Hematopoietic multipotent progenitor cell treated with erythropoietin and hydrocortisone succinate and interleukin-3 and kit ligand, for 17 days (in vitro differentiated cells): ENCODE results near the gene TSPAN9.
"Not testable (repeated sequence)": the region's sequence is repeated elsewhere in the genome, so short reads cannot be mapped to it uniquely, and the experiment has no call there.

Experiments
- DNase-seq: peaks from one replicate; pipeline ENCODE4 v3.0.0-alpha.2; 2015; ENCODE audit warnings: low spot score

TSPAN9 gene

DNA sequence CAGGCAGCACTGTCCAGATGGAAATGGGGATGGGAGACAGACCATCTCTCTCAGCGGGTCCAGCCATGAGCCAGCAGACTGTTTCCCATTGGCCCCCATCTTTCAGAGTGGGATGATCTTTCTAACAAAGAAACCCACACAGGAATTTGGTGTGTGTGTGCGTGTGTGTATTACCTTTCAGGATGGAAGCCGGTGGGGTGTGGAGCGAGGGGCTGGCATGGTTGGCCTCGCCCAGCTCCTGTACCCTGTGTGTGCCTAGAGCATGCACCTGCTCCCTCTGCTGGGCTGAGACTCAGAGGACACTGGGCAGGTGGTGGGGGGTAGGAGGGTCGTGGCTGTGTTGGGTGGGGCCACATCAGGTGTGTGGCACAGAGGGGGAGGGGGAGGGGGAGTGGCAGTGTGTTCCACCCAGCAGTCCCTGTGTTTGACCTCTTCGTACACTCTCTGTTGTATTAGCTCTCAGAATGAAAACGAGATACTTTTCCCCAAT, 33.0 kb upstream of the TSPAN9 start:
- no peak for DNase-seq

DNA sequence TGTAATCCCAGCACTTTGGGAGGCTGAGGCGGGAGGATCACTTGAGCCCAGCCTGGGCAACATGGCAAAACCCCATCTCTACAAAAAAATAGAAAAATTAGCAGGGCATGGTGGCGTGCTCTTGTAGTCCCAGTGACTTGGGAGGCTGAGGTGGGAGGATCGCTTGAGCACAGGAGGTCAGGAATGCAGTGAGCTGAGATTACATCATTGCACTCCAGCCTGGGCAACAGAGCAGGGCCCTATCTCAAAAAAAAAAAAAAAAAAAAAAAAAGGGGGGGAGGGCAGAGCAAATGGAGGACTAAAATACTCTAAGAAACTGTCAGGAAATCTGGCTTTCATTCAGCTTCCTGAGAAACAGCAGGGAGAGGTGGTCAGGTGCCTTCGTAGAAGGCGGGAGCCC, 31.7 kb upstream of the TSPAN9 start:
- DNase-seq: no peak

DNA sequence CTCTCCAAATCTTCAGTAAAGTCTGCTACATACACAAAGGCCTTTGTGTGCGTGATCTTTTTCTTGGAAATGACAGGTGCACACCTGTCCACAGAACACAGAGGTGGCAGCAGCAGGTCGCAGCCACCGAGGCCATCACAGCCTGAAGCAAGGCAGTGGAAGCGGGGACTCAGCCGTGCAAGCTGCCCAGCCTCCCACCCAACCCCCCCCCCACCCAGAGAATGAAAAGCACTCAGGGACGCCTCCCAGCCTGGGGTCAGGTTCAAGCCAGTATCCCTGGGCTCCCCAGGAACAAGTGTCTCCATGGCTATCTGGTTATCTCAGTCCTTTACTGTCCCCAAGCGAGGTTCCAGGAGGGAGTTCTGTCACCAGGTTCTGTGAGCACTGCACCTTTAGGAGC, 31.2 kb upstream of the TSPAN9 start:
- no peak for DNase-seq

DNA sequence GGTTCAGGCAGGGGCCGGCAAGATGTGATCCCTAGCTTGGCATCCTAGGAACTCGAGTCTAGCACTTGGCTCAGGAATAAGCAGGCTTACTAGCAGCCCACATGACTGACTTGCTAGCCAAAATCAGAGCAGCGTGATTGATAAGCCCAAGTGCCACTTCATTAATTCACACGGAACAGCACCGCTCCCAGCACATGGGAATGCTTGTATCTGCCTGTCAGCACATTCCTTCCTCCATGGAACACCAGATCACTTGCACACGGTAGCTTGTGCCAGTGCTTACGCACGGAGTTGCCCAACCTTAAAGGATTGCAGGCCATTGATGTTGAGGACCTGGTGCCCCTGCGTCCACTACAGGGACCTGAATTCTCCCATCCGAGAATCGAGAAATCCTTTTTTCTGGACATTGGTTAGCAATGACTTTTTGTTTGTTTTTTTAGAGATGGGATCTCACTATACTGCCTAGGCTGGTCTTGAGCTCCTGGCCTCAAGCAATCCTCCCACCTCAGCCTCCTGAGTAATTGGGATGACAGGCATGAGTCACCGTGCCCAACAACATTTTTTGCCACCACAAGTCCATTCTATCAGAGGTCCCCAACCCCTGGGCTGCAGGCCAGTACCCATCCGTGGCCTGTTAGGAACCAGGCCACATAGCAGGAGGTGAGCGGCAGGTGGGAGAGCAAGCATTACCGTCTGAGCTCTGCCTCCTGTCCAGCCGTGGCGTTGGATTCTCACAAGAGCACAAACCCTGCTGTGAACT, 30.6 kb upstream of the TSPAN9 start:
- DNase-seq: no peak

- no peak for DNase-seq
These were observed 29.2 kb upstream of the TSPAN9 start for GRCh38 chr12:3047961-3048360.

- DNase-seq: no peak
These were observed 28.6 kb upstream of the TSPAN9 start for GRCh38 chr12:3048540-3048939.

- DNase-seq: no peak
These were observed 28.0 kb upstream of the TSPAN9 start for GRCh38 chr12:3049176-3049575.

- DNase-seq: no peak
These were observed 27.4 kb upstream of the TSPAN9 start for GRCh38 chr12:3049611-3050249.

DNA sequence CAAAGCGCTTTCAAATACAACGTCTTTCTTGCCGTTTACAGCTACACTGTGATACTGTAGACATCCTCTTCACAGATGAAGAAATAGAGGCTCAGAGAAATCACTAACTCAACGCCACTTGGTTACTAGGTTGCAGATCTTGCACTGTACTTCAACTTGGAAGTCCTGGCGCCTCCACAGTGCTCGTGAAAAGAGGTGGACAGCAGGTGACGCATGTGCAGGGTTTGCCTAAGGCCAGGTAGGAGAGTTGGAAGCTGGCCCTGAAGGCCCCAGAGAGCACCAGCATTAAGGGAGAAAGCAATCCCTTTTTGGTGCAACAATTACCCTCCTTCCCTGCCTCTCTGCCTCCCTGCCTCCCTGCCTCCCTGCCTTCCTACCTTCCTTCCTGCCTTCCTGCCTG, 22.8 kb upstream of the TSPAN9 start:
- DNase-seq: no peak

DNA sequence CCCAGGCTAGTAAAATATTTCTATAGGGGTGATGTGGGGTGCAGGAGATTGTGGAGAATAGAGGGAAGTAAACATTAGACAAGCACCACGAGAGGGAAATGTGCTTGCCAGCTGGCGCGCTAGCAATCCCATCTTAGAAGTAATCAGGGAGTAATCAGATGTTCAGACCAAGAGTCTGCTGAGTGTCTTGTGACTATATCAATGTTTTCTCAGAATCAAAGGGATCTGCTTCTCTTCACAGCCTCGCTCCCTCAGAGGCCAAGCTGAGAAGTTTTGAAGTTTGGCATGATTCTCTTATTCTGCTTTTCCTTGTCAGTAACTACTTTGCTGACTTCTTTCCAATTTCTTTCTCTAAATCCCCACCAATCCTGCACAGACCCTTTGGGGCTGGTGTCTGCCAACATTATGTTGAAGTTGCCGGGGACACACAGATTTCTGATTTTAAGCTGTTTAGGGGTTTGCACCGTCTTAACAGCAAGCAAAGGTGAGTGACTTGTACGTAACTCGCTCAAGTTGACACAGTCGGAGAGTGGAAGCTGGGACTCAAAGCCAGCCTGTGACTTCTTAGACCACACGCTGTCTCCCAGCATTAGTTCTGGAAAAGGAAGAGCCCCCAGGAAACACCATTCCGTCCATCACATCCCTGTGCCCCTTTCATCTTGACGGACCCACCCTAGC, 22.0 kb upstream of the TSPAN9 start:
- DNase-seq: no peak

DNA sequence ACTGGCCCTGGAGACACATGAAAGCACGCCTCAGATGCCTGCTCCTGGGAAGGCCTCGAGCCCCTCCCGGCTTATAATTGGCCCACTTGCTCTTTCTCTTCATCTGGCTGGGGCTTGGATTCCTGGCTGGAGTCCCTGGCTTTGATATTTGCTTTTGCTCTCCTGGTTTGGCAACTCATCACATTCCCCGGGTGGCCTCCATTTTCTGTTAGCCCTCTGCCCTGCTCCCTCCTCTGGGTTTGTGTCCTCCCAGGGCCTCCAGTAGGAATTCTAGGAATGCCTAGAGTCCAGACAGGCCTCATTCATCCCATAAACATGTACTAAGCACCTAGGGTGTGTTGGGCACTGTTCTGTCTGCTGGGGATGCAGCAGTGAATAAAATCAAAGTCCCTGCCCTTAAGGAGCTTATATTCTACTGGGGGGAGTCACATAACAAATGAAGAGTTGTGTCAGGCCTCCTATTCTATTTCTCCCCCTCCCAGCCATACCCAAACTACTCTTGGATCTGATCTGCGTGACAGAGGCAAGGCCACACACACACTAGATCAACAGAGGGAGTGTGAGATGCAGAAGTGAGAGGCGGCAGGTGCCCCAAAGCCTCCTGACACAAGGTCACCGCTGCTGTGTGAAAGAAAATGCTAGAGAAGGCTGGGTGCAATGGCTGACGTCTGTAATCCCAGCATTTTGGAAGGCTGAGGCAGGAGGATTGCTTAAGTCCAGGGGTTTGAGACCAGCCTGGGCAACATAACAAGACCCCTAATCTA, 21.3 kb upstream of the TSPAN9 start:
- no peak for DNase-seq

- no peak for DNase-seq
These were observed 16.1 kb upstream of the TSPAN9 start for GRCh38 chr12:3061059-3061458.

DNA sequence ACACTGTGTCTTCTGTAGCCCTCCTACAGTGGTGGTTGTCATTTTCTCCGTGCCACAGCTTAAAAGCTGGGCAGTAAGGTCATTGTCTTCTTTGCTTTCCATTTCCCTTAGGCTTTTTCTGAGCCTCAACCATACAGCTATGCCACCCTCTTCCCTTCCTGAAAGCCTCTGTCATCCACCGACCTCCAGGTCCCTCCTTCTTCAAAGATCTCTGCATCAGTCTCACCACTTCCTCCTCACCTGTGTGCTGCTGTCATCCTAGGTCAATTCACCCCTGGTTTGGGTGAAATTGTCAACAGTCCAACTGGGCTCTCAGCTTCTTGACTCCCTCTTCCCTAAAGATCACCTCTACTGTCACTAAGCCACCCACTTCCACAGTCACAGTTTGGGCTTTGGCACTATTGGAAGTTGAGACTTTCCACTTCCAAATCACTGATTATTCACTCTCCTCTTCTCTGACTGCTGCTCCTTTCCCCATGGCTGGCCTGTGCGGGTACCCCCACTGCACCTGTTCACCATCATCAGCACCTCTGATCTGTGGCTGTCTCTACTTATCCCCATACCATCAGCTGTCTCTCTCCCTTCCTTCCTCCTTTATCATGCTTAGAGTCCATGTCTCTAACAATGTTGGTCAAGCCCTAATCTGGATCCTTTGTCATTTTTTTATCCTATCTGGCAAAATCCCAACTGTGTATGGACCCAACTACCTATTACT, 15.5 kb upstream of the TSPAN9 start:
- no peak for DNase-seq

GRCh38 chr12:3065300-3065699, 11.9 kb upstream of the TSPAN9 start:
- DNase-seq: no peak

DNA sequence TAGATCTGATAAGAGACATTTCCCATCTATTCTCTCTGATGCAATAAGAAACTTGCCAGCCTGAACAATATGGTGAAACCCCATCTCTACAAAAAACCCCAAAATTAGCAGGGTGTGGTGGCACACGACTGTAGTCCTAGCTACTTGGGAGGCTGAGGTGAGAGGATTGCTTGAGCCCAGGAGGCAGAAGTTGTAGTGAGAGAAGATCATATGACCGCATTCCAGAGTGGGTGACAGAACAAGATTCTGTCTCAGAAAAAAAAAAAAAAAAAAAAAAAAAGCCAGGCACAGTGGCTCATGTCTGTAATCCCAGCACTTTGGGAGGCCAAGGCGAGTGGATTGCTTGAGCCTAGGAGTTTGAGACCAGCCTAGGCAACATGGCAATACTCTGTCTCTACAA, 11.3 kb upstream of the TSPAN9 start:
- not testable (repeated sequence) for DNase-seq

GRCh38 chr12:3069714-3070113, 7.5 kb upstream of the TSPAN9 start:
- DNase-seq: no peak

- no peak for DNase-seq
These were observed 6.1 kb upstream of the TSPAN9 start for GRCh38 chr12:3071107-3071506.

- DNase-seq: no peak
These were observed 5.5 kb upstream of the TSPAN9 start for GRCh38 chr12:3071710-3072109.

DNA sequence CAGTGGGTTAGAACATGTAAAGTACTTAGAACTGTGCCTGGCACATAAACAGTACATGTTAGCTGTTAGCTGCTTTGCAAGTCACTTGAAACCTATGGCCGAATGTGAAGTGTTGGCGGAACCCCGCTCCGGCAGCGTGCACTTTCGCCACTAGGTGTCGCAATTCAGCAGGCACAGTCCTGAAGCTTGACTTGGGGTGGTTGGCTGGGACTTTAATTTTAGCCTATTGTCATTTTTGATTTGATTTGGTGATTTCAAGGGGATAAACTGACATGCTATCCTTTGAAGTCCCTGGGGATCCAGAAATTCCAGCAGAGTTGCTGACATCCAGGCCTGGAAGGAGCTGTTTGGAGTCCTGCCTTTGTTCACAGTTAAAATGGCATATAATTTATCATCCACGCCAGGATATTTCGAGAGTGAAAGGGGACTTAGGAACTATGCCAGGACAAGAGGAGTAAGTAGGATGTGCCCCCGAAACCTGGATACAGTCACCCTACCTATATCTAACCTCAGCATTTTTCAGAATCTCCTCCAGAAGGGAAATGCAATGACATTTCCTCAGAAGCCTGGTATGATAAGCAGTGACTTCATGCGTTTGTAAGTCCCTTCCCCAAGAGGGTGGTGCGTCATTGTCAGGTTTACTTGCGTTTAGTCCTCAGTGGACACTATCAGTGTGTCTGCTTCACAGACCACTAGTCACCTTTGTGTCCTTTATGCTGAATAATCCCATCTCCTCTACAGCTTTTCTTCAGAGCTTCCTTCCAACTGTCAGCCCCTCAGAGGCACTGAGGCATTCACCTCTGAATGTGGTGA, 3.5 kb upstream of the TSPAN9 start:
- DNase-seq: peak; percentile 75

GRCh38 chr12:3075315-3075714, 1.9 kb upstream of the TSPAN9 start:
- no peak for DNase-seq

- no peak for DNase-seq
These were observed 448 bp downstream of the TSPAN9 start for GRCh38 chr12:3077572-3078081.
